Suprapubic skin (tissue), 3 donors: ENCODE results near the gene PC.

Experiments used
- CTCF ChIP-seq, 2 donors: fragments of 200-600 bp in 1 of 2; fragments of 450-650 bp in 1 of 2; sonication (generic) in 1 of 2; IDR thresholded peaks; one replicate each; pipeline ENCODE4 v1.5.1; 2016 to 2019; ENCODE audit warnings: antibody characterized with exemption in 2 of 2, mild to moderate bottlenecking in 1 of 2, moderate library complexity in 1 of 2
- EP300 ChIP-seq: sonication (generic); formaldehyde crosslinking; IDR thresholded peaks from one replicate; pipeline ENCODE4 v1.6.1; 2017; ENCODE audit warnings: antibody characterized with exemption
- POLR2A ChIP-seq, 2 donors: fragments of 450-650 bp; IDR thresholded peaks; one replicate each; pipeline ENCODE4 v1.6.1; 2017; ENCODE audit warnings: antibody characterized with exemption in 2 of 2, mild to moderate bottlenecking in 2 of 2, moderate library complexity in 2 of 2

GRCh38 chr11:66855574-66856495 lies 102.3 kb downstream of the PC start:
- TF ChIP-seq POLR2A (IDR thresholded peaks at IDR 0.05) (no peak), EP300 (no peak), CTCF (IDR thresholded peaks at IDR 0.05) (no peak)
